ENCODE results near the gene PYGM.

PYGM gene

DNA sequence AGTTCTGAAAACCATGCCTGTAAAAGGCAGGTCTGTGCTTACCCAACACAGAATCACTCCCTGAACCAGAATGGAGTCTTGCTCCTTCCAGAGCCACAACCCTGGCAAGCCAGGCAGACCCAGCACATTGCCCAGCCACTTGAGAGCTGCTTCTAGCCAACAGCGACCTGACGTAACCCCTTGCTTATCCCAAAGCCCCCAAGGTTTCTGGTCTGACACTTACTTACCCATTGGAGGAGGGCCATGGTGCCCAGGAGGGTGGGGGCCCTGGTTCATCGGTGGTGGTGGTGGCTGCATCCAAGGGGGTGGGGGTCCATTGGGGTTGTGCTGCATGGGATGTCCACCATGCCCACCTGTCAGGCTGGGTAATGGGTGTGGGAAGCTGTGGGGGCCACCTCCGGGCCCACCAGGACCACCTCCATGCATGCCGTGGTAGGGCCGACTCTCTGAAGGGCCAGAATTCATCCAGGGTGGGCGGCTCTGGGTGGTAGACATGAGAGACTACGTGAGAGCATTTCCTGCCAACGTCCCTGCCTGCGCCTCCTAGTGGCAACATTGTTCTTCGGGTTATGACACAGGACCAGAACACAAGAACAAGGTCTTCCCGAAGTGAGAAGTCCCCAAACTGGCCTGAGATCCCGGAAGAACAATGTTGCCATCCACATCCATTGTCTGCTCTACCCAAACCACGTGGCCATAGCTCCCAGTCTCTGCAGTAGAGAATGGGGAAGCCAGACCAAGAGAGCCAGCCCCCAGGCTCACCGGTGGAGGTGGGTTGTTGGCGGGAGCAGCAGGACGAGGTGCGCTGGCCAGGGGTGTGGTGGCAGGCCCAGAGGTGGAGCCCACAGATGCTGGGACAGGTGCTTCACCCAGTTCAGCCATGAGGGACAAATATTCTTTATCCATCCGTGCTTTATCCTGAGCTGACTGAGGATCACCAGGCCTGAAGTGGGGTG lies 7.8 kb upstream of the PYGM start:
- DNase-seq: peak; percentile 57 to 87 (median 79)

DNA sequence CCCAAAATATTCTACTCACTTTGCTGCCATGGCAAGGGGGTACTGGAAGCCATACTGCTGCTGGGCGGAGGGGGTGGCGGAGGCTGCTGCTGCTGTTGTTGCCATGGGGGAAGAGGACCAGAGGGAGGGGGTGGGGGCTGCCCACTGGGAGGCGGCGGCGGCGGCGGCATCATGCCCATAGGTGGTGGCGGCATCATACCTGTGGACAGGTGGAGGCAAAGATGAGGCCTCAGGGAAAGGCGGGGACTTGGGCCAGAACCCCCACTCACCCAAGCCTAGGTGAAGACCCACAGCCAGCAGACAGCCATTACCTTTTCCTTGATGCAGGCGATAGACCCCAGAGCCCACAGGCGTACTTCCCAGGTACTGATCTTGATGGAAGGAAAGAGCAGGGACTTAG lies 7.1 kb upstream of the PYGM start:
- DNase-seq: no peak

DNA sequence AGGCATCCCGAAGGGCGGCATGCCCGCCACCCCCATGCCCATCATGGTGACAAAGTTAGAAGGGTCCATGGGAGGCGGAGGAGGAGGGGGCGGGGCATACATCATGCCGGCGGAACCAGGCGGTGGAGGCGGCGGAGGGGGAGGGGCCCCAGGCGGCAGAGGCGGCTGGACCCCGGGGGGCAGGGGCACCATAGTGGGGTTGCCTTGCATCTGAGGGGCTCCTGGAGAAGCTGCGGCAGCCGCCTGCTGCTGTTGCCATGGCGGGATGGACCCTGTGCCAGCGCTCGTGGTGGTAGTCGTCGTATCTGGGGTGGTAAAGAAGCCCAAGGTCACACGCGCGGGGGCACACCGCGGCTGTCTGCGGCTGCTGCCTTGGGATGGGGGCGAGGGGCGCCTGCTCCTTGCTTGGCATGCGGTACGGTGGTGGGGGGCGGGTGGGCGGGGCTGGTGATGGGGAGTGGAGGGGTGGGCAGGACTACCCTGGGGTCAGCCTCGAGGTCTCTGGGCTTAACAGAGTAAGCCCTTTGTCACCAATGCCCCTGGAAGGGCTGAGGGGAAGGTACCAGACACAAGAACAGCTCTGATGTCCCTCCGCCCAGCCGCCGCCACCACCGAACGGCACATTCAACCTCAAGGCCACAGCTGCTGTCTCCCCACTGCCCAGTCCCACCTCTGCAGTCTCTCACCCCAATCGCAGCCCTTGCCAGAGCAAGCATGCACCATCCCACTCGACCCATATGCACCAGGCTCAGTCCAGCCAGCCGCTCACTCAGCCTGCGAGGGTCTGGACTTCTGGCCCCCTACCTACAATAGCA lies 6.3 kb upstream of the PYGM start:
- peak in 1 of 6 experiments; percentile 36 for DNase-seq

DNA sequence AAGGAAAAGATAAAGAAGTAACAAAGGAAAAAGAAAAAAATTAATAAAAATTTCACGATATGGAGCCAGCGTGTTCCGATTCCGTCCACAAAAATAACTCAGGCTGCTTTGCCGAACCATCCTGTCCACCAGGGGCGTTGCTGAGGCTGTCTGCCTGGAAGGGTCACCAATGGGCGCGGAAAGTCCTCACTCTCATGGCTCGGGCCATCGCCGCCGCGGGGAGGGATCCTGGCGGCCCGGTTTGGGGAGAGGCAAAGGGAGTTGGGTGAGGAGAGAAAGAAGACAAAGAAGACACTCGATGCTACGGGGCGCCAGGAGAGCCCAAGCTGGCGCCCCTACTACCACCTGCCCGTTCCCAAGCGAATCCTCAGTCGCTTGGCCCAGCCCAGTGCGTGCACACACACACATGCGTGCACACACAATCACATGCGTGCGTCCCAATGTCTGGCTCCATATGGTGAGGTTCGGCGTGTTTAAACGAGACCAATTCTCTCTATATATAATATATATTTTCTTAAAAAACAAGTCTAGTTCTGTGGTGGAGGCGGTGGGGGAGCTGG lies 5.6 kb upstream of the PYGM start:
- peak in 2 of 6 experiments; percentile 27 to 34 for DNase-seq

DNA sequence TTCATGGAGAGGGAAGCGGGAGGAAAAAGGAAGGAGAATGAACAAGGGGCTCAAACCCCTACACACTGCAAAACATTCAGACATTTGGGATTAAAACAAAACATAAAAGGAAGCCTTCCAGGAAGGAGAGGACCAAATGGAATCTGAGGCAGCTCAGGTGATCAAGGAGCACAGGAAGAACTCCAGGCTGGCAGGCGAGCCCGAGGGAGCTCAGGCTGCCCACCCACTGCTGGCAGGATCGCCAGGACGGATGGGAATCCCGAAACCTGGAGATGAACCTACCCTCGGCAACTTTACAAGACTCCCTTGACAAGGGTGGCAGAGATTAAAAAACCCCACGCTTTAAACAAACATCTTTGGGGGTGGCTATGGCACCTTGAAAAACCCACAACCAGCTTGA lies 5.0 kb upstream of the PYGM start:
- DNase-seq: peak in 2 of 6 experiments; percentile 29 to 43

DNA sequence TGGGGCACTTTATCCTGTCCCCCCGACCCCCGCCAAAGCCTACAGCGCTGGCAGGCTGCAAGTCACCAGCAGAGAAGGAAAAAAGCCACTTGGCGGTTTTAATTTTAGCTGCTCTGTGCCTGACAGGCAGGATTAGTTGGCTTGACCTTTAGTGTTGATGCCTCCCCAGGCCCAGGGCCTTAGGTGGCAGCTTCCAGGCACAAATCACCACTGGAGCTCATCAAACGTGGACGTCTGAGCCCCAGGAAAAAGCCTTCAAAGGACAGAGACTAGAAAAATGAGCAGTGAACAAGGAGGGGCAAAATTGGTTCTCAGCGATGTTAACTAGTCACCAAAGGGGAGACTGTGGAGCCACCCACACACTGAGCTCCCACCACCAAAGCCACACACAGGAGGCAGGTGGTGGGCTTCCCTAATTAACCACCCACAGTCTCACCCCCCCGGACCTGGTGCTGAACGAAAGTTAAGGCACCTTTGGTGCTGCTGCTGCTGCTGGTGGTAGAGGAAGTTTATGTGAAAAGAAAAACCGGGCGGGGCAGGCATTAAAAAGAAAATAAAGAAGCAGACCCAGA lies 4.4 kb upstream of the PYGM start:
- peak; percentile 51 to 84 (median 70) for DNase-seq

DNA sequence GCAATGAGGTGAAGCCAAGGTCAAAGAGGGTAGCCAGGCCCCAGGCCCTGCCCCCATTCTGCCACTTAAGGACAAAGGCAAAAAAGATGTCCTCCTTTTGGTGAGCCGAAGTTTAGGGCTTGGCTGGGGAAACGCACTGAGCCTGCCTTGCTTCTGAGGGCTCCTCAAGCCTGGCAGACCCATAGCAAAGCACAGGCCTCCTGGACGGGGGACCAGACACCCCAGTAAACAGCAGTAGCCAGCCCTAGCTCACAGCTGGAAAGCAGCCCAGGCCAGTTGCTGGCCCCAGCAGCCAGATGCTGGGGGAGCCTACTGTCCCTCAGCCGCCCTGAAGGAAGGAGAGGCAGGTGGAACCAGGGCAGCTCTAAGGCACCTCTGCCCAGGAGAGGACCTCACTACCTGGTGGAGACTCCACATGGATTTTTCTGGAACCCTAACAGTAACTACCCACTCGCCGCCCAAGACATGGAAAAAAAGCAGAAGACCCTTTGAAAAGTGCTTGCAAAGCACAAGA lies 3.8 kb upstream of the PYGM start:
- peak in 2 of 6 experiments; percentile 51 to 62 for DNase-seq

DNA sequence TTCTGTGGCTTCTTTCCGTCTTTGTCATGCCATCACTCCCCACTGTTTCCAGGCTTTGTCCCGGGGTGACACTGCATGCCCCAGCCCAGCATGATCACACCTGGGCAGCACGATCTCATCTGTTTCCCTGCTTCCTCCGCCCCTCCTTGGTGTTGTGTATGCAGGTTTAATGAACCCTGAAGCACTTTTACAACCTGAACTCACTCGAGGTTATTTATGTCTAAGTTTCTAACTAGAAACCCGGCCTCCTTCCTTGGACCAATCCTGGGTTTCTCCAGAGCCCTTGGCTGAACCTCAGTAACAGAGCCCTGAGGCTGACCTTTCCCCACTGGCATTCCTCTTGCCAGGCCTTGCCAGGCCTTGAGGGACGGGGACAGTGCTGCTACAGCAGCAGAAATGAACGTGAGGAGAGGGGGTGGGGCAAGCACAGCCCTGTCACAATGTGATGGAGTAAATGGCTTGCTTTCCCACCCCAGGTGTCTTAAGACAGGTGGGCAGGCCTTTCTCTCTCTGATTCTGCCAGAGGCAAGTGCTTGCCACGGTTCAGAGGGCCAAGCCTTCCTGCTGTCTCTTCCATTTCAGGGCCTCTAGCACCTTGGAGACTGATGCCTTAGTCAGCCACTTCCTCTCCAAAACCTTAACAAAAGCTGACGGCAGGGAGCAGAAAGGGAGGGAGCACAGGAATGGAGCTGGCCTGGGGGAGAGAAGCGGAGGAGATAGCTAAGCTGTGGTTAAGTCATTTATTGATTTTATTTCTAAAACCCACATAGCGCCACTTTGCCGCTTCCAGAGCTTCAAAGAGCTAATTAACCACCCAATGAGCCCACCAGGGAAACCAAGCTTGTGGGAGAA lies 3.1 kb upstream of the PYGM start:
- DNase-seq: peak in 4 of 6 experiments; percentile 31 to 63 (median 42)

DNA sequence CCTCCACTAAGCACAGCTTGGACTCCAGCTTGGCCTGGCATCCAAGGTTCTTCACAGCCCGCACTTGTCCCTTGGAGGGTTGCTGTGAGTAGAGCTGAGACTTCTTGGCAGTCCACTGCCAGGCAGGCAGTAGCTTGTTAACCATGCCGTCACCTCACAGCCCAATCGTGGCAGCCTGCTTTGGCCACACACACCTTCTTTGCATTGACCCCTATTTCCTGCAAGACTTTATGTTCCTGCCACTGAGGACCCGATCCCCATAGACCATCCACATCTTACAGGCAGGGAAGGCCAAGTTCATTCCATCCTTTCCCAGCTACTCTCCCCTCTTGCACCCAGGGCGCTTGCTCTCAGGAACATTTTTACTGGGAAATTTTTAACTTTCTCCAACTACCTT lies 2.5 kb upstream of the PYGM start:
- peak in 3 of 6 experiments; percentile 27 to 42 (median 27) for DNase-seq

DNA sequence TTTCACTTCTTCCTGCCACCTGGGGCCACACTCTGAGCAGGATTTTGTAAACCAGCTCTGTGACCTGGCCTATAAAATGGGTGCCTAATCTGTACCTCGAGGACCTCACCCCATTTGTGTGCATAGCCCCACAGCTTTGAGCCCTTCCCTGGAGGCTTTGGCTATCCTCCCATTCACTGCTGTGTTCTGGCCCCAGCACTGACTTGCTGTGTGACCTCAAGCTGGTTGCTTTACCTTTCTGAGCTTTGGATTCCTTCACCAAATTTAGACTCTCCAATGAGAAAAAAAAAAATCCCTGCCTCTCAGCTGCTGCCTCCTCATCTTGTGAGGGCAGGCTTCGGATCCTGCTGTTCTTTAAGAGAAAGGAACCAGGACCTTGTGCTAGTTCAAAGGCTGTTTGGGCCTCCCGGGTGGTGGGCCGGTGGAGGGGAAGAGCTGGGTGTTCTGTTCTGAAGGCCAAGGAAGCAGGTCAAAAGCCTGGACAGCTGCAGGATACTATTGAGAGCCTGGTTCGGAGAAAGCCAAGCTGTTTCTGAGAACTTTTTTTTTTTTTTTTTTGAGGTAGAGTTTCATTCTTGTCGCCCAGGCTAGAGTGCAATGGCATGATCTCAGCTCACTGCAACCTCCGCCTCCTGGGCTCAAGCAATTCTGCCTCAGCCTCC lies 1.1 kb upstream of the PYGM start:
- peak in 2 of 6 experiments; percentile 47 to 48 for DNase-seq

DNA sequence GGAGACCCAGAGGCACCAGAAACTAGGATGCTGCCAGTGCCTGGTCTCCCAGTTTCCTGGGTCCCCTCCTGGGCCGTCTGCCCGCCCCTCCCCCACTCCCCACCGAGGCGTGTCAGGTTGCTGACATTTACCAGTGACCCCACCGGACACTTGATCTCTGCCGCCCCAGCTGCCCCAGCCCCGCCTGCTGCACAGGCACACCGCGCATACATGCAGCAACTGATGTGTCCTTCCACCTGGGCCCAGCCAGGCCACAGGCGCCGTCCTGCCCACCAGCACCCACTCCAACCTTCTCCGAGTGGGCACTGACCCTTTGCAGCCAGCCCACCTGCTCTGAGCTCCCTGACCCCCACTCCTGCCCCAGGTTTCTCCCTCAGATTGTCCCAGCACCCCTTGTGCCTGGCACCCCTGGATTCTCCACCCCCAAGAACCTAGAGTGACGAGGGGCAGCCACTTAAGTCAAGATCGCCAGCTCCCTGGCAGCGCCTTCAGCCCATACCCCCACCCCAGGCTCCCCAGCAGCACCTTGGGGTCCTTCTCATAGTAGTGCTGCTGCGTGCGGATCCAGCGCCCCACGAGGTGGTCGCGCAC lies 548 bp downstream of the PYGM start:
- no peak for DNase-seq

DNA sequence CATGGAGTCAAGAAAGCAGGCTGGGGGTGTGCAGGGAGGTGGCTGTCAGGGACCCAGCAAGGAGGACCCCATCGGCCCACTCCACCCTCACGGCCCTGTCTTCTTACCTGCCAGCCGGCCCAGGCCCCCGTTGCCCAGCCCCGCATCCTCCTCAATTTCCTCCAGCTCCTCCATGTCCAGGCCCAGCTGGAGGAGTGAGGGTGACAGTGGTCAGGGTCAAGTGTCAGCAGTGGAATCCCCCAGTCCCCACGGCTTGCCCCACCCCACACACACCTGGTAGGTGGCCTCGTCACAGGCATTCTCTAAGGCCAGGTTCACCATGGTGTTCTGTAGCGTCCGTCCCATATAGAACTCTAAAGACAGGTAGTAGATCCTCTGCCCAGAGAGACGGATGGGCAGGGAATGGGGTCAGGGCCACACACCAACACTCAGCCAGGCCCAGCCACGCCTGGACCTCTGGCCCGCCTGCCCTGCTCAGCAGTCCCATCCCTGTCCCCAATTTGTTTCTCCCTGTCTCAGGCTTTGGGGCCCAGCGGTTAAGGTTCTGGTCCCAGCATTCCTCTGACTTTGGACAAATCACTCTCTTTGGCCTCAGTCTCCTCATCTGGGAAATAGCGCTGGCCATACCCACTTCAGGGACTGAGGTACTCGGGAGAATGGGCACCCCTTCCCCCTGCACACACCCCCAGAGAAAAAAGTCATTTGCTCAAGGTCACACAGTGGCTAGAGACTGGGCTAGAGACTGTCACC lies 1.3 kb downstream of the PYGM start:
- no peak for DNase-seq

DNA sequence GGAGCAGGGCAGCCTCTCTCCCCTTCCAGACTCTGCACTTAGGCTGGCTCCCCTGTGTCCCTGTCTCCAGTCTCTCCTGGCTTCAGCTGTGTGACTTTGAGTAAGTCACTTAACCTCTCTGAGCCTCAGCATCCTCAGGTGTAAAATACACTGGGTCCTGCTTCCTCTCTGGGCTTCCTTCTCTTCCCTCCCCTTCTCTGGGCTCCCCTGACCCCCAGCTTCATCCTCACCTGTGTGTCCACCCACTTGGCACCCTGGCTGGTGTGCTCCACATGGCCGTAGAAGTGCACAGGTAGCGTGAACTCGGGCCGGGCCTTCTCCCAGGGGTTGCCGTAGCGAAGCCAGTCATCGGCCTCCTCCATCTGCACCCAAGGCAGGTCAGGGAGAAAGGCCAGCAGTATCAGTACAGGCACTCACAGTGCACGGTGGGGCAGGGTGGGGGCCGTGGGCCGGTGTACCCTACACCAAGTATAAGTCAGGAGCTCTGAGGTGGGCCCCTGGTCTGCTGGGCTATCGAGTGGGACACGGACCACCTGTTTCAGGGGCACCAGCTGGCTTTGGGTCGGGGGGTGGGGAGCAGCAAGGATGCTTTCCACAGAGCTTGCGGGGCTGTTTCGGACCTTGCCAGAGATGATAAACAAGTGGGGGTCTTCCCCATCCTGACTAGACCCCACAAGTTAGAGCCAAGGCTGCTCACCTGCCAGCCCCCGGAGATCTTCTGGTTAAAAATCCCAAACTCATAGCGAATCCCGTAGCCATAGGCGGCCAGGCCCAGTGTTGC lies 2.0 kb downstream of the PYGM start:
- no peak for DNase-seq

DNA sequence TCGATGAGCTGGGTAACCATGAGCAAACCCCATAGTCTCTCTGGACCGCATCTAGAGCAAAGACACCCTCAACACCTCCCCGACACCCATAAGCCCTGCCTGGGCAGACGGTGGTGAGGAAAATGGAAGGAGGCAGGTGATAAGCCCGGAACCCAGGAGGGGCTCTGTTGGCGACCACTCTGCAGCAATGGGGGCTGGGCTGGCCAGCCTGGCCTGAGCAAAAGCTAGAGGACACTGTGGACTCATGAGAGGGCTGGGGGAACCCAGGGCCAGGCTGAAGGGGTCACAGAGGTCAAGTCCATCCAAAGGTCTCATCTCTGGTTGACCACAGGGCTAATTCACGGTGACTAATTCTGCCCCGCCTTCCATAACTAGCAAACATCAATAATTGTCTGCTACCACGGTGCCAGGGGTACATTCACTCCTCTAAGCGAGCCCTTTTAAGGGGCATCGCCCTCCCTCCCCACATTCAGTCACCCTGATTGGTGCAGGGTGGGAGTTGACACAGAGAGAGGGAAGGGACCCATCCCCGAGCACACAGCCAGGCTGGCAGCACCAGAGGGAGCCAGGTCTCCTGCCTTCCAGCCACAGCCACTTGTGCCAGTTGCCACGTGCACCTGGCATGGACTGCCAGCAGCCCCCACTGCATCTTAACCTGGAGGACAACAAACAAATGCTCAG lies 4.0 kb downstream of the PYGM start:
- no peak for DNase-seq

DNA sequence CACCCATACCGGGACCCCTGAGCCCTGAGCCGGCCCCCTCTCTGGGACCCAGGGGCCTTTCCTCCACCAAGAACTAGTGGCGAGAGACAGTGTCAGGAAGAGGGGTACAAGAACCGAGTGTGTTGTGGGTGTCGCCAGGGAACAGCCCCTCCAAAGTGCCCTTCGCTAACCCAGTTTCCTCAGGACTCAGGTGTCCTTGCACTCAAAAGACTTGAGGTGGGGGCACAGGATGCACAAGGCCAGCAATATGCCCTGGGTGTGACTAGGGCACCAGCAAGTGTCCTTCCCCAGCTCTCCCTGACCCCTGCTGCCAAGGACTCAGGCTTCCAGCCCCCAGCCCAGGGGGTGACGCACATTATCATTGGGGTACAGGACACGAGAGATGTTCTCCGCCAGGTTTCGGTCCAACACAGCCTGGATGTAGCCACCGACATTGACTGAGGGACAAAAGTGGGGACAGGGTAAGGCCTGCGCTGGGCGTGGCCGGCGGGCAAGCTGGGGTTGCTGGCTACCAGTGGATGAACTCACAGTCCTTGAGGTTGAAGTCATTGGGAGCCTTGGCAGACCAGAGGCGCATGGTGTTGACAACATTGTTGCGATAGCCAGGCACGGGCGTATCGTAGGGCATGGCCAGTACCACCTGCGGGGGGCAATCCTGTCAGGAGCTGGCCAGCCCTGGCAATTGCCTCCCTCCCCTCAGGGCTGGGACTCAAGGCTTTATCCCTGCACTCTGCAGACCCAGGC lies 4.7 kb downstream of the PYGM start:
- no peak for DNase-seq

DNA sequence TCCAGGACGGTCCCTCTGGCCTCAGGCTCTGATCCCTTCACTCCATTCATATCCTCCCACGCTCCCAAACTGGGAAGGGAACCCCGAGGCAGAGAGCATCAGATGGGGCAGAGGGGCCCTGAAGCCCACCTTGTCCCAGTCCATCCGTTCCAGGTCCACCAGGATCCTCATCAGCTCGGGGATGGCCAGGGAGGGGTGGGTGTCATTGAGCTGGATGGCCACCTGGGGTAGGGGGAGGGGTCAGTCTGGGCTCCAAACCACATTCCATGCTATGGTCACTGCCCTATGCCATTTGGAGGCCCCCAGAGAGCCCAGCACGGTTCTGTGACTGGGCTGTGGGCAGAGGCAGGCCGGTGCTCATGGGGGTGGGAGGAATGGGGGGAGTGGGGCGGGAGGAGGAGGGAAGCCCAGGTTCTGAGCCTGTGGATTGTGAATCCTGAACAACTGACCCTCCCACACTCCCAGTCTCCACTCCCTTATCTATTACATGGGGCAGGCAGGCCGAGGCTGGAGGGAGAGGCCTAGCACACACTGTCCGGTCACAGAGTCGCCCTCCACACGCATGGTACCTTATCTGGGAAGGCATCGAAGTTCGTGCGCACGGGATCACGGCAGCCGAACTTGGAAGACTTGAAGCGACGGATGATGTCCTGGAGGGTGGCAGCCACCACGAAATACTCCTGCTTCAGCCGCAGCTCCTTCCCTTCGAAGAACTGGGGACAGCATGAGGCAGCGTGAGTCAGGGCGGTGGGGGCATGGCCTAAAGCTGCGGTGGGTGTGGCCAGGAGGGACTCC lies 5.5 kb downstream of the PYGM start:
- no peak for DNase-seq

All from stimulated activated naive CD4-positive, alpha-beta T cell (primary cell).